Subcutaneous abdominal adipose tissue (tissue), 5 donors: Measurements from ENCODE around the gene CBFA2T3.

Experiments
- H3K27ac ChIP-seq: one replicate; pipeline ENCODE4 v1.7.0; 2013; ENCODE audit warnings: low read depth, mild to moderate bottlenecking, inconsistent platforms, low read length, moderate library complexity
- H3K27me3 ChIP-seq, 5 donors: one replicate each; pipeline ENCODE4 v1.7.0; 2013; ENCODE audit warnings: low read length in 5 of 5, inconsistent platforms in 1 of 5; ENCODE audit not compliant: control insufficient read depth in 5 of 5, insufficient read depth in 4 of 5
- H3K36me3 ChIP-seq, 5 donors: one replicate each; pipeline ENCODE4 v1.7.0; 2013; ENCODE audit warnings: low read length in 5 of 5; ENCODE audit not compliant: control insufficient read depth in 5 of 5, insufficient read depth in 5 of 5
- H3K4me1 ChIP-seq, 5 donors: one replicate each; pipeline ENCODE4 v1.7.0; 2013; ENCODE audit warnings: low read length in 5 of 5, mild to moderate bottlenecking in 3 of 5, moderate library complexity in 1 of 5; ENCODE audit not compliant: control insufficient read depth in 5 of 5, insufficient read depth in 5 of 5
- H3K4me3 ChIP-seq, 5 donors: one replicate each; pipeline ENCODE4 v1.7.0; 2013; ENCODE audit warnings: low read length in 5 of 5, low read depth in 1 of 5
- H3K9ac ChIP-seq, 5 donors: one replicate each; pipeline ENCODE4 v1.7.0; 2013; ENCODE audit warnings: low read length in 5 of 5, mild to moderate bottlenecking in 4 of 5, moderate library complexity in 3 of 5
- H3K9me3 ChIP-seq, 5 donors: one replicate each; pipeline ENCODE4 v1.7.0; 2013; ENCODE audit warnings: low read length in 5 of 5; ENCODE audit not compliant: control insufficient read depth in 5 of 5
- donor health status: healthy.
- donor health status: healthy.
- donor health status: healthy.
- donor health status: healthy.
- donor health status: healthy.

CBFA2T3 gene

GRCh38 chr16:88864099-88864498, 112.9 kb downstream of the CBFA2T3 start:
- H3K27ac ChIP-seq = no peak overlapping the region
- H3K36me3 ChIP-seq = peaks cover 0 to 44% (median 40%) of the 10 kb centered on the region in 5 donors
- H3K9ac ChIP-seq = no peak overlapping the region
- no peaks in the 10 kb centered on the region for H3K4me1 ChIP-seq
- H3K9me3 ChIP-seq = no peaks in the 10 kb centered on the region
- H3K4me3 ChIP-seq = no peak overlapping the region
- H3K27me3 ChIP-seq = peaks cover 6 to 17% (median 16%) of the 10 kb centered on the region in 5 donors

DNA sequence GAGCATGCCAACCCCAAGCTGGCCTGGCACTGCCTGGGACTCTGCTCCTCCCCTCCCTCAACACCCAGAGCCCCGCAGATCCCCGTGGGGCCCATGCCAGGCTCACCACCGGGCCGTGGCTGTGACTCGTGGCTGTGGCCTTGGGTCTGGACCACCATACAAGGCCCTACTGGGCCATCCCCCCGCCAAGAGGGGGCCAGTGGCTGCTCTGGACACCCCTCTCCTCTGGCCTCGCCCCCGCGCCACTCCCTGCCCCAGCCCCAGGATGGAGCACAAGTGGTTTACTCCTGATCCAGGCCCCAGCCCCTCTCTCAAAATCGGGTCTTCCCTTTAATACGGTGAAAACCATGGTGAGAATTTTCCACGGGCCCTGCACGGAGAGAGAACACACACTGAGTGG, 113.6 kb downstream of the CBFA2T3 start:
- peaks cover 0 to 3% (median 2%) of the 10 kb centered on the region in 5 donors for H3K4me1 ChIP-seq
- H3K27ac ChIP-seq = no peak overlapping the region
- peaks cover 0 to 48% (median 44%) of the 10 kb centered on the region in 5 donors for H3K36me3 ChIP-seq
- H3K27me3 ChIP-seq = peaks cover 6 to 16% (median 10%) of the 10 kb centered on the region in 5 donors
- no peak overlapping the region for H3K4me3 ChIP-seq
- no peaks in the 10 kb centered on the region for H3K9me3 ChIP-seq
- H3K9ac ChIP-seq = no peak overlapping the region

GRCh38 chr16:88862968-88863367, 114.0 kb downstream of the CBFA2T3 start:
- H3K9me3 ChIP-seq = no peaks in the 10 kb centered on the region
- peaks cover 6 to 14% (median 10%) of the 10 kb centered on the region in 5 donors for H3K27me3 ChIP-seq
- no peak overlapping the region for H3K4me3 ChIP-seq
- H3K4me1 ChIP-seq = peaks cover 2 to 7% (median 6%) of the 10 kb centered on the region in 5 donors
- no peak overlapping the region for H3K27ac ChIP-seq
- H3K9ac ChIP-seq = no peak overlapping the region
- H3K36me3 ChIP-seq = peaks cover 0 to 48% (median 44%) of the 10 kb centered on the region in 5 donors

- Histone ChIP-seq H3K27me3 (peaks cover 0 to 8% (median 7%) of the 10 kb centered on the region in 5 donors), H3K9ac (no peak overlapping the region), H3K4me1 (peaks cover 4 to 18% (median 15%) of the 10 kb centered on the region in 5 donors), H3K9me3 (no peaks in the 10 kb centered on the region), H3K36me3 (peaks cover 0 to 48% (median 44%) of the 10 kb centered on the region in 5 donors), H3K27ac (no peak overlapping the region), H3K4me3 (no peak overlapping the region)
Measured at GRCh38 chr16:88861359-88861758, 115.6 kb downstream of the CBFA2T3 start.

DNA sequence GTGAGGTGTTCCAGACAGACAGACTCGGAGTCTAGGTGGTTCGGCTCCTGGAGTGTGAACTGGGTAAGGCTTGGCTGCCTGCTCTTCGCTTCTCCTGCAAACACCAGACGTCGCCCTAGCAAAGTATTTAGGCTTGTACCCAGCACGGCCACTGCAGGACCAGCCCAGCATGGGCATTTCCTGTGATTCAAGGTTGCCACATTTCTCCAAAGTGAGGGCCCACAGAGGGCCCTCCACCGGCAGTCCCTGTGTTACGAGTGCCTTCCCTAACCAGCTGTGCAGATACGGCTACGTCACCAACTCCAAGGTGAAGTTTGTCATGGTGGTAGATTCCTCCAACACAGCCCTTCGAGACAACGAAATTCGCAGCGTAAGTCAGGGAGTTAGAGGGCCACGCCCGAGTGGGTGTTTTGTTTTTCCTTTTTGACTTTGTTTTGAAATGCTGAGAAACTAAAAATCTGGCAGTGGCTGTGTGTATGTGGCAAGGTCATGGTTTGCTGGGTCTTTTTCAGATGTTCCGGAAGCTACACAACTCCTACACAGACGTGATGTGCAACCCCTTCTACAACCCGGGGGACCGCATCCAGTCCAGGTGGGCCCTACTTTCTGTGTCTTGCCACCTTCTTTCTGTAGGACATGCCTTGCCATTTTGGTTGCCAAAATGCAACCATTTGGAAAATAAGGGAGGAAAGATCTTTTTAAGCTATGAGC, 117.5 kb downstream of the CBFA2T3 start:
- Histone ChIP-seq H3K27ac (no peak overlapping the region), H3K9ac (no peak overlapping the region), H3K4me1 (peaks cover 4 to 34% (median 29%) of the 10 kb centered on the region in 5 donors), H3K36me3 (peaks cover 0 to 48% (median 44%) of the 10 kb centered on the region in 5 donors), H3K9me3 (no peaks in the 10 kb centered on the region), H3K4me3 (no peak overlapping the region), H3K27me3 (no peaks in the 10 kb centered on the region)

- no peaks in the 10 kb centered on the region for H3K9me3 ChIP-seq
- H3K36me3 ChIP-seq = peaks cover 0 to 42% (median 40%) of the 10 kb centered on the region in 5 donors
- H3K4me1 ChIP-seq = peaks cover 4 to 46% (median 39%) of the 10 kb centered on the region in 5 donors
Measured at GRCh38 chr16:88857728-88858339, 119.2 kb downstream of the CBFA2T3 start.

DNA sequence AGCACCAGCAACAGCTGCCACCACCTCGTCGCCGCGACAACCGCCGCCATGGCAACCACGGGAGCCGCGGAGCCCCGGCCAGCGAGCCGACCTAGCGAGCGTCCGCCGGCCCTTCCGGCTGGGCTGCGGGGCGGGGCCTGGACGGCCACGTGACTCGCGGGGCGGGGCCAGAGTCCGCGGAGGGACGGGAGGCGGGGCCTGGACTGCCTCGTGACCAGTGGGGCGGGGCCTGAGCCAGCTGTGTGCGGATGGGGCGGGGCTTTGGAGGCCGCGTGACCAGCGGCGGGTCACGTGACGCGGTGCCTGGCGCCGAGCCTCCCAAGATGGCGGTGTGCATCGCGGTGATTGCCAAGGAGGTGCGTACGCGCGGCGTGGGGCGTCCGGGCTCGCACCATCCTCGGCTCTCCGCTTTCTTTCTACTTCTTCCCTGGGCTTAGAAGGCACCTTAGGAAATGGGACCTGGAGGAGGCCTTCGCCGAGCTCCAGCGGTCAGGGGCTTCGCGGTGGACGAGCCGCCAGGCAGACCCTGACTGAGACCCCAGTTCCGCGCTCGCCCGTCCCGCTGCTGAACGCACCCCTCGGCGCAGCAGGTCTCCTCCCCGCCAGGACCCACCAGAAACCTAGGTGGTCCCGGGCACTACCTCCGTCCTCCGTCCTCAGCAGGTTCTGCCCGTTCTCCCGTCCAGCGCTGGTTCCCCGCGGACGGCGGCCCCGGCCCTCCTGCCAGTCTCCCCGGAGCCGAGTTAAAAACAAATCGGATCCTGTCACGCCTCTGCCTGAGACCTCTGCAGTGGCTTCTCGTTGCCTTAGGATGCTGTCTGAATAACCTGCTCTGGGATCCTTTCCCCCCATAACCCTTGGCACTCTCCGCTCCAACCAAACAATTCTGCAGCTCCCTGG, 119.9 kb downstream of the CBFA2T3 start, which contains the start of the genes GALNS and TRAPPC2L:
TSS of gene GALNS (minus strand) at position 120 of the 900 bp plus-strand sequence. CDS start at position 50, 70 bp downstream.
TSS of gene TRAPPC2L (plus strand) at position 300 of the 900 bp plus-strand sequence. CDS start at position 324, 24 bp downstream.
- Histone ChIP-seq H3K4me1 (peaks cover 4 to 46% (median 39%) of the 10 kb centered on the region in 5 donors), H3K4me3 (peak within 1 kb of the TSS; percentile 85 to 99 (median 91)), H3K27me3 (no peaks in the 10 kb centered on the region), H3K9me3 (no peaks in the 10 kb centered on the region), H3K36me3 (peaks cover 0 to 35% (median 32%) of the 10 kb centered on the region in 5 donors), H3K27ac (peak within 1 kb of the TSS; percentile 79), H3K9ac (peak within 1 kb of the TSS; percentile 72 to 87 (median 78))

More at GRCh38 chr16:88857728-88858339, 119.2 kb downstream of the CBFA2T3 start:
- H3K27ac ChIP-seq = peak overlapping the region; percentile 79
- peak overlapping the region; percentile 72 to 87 (median 78) for H3K9ac ChIP-seq
- H3K27me3 ChIP-seq = no peaks in the 10 kb centered on the region
- peak overlapping the region; percentile 85 to 99 (median 91) for H3K4me3 ChIP-seq

DNA sequence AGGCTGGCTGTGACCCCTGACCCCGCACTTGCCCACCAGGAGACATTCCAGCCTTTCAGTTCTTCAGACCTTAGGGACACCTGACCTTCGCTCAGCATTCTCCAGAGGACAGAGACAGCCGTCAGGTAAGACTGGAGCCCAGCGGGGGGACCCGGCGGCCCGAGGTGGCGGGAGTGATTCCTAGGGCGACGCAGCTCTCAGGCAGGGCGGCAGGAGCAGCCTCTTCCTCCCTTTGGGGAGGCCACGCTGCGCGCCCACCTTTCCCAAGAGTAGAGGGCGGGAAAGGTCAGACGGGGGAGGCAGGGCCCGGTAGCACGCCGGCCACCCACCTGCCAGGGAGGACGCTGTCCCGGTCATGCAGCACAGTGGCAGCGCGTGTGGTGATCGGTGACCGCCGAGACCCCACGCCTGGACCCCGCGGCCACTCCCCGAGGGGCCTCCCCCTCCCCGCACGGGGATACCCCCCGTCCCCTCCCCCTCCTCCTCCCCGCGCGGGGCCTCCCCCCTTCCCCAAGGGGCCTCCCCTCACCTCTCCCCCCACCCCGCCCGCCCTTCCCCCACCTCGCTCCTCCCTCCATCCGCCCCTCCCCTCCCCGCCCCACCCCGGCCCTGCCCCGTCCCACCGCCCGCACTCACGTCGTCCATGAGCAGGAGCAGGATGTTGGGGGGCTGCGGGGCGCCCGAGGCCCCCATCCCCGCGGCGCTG, 120.7 kb downstream of the CBFA2T3 start:
- Histone ChIP-seq H3K36me3 (peaks cover 0 to 32% (median 24%) of the 10 kb centered on the region in 5 donors), H3K4me1 (peaks cover 4 to 46% (median 39%) of the 10 kb centered on the region in 5 donors)

DNA sequence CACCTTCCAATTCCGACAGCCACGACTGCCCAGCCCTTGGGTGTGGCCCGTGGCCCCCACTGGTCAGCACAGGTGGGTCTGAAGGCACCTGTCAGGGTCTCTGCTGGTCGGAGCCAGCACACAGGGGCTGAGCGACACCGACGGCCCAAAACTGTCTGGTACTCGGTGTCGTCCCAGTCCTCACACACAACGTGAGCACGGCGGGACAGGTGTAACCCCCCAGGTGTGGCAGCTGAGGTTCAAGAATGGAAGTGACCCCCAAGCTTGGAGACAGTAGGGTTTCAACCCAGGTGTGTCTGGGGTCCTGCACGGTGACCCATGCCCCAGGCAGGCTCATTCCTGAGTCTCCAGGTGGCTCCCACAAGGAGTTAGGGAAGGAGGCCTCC, 121.3 kb downstream of the CBFA2T3 start:
- peak overlapping the region; percentile 25 to 67 (median 60) for H3K4me3 ChIP-seq
- no peak overlapping the region for H3K27ac ChIP-seq
- peaks cover 0 to 31% (median 20%) of the 10 kb centered on the region in 5 donors for H3K36me3 ChIP-seq
- no peaks in the 10 kb centered on the region for H3K9me3 ChIP-seq
- H3K9ac ChIP-seq = peak overlapping the region in 2 of 5 donors; percentile 59 to 67
- H3K27me3 ChIP-seq = no peaks in the 10 kb centered on the region
- peaks cover 4 to 46% (median 39%) of the 10 kb centered on the region in 5 donors for H3K4me1 ChIP-seq

More for the DNA sequence above, 120.7 kb downstream of the CBFA2T3 start:
- Histone ChIP-seq H3K9me3 (no peaks in the 10 kb centered on the region), H3K4me3 (peak overlapping the region; percentile 25 to 99 (median 90)), H3K27ac (no peak overlapping the region), H3K9ac (peak overlapping the region in 3 of 5 donors; percentile 49 to 67 (median 59)), H3K27me3 (no peaks in the 10 kb centered on the region)
